Common myeloid progenitor, CD34-positive (primary cell): ENCODE data around the gene FASTKD3.

Source experiments
- CTCF ChIA-PET: fragments of 350-600 bp; sonication (Branson Sonifier 250); formaldehyde crosslinking; loops from one replicate; lab custom pipeline; 2021; ENCODE audit warnings: antibody characterized with exemption; lab: Charles Lee
- POLR2A ChIA-PET: fragments of 350-600 bp; sonication (Branson Sonifier 250); formaldehyde crosslinking; loops from one replicate; lab custom pipeline; 2021; ENCODE audit warnings: antibody characterized with exemption; lab: Charles Lee
- DNase-seq, 3 donors: peaks; one replicate each; pipeline versions ENCODE4 v3.0.0 to v3.0.0-alpha.2; 2013
- H3K27ac ChIP-seq, 2 experiments: 1 replicate in 1 of 2; 2 replicates in 1 of 2; pipeline ENCODE4 v1.7.0; 2013; ENCODE audit warnings: inconsistent platforms in 2 of 2, low read length in 2 of 2, mild to moderate bottlenecking in 2 of 2, low read depth in 1 of 2, moderate library complexity in 1 of 2; ENCODE audit not compliant: severe bottlenecking in 2 of 2, insufficient read depth in 1 of 2, poor library complexity in 1 of 2
- H3K27me3 ChIP-seq, 5 experiments: replicated peaks in 2 of 5; 1 replicate in 3 of 5; 2 replicates in 2 of 5; pipeline versions ENCODE4 v1.6.1 to v1.7.0; 2013; ENCODE audit warnings: low read length in 4 of 5, mild to moderate bottlenecking in 2 of 5, moderate library complexity in 2 of 5, inconsistent platforms in 1 of 5; ENCODE audit not compliant: insufficient read depth in 5 of 5, control insufficient read depth in 4 of 5
- H3K36me3 ChIP-seq, 4 experiments: 1 replicate in 2 of 4; 2 replicates in 2 of 4; pipeline versions ENCODE4 v1.6.1 to v1.7.0; 2013; ENCODE audit warnings: low read length in 3 of 4, control low read depth in 1 of 4, mild to moderate bottlenecking in 1 of 4; ENCODE audit not compliant: control insufficient read depth in 4 of 4, insufficient read depth in 4 of 4
- H3K4me1 ChIP-seq, 4 experiments: 1 replicate in 3 of 4; 2 replicates in 1 of 4; pipeline versions ENCODE4 v1.6.1 to v1.7.1; 2013; ENCODE audit warnings: low read length in 3 of 4, mild to moderate bottlenecking in 3 of 4, control low read depth in 1 of 4, inconsistent platforms in 1 of 4, moderate library complexity in 1 of 4; ENCODE audit not compliant: control insufficient read depth in 4 of 4, insufficient read depth in 4 of 4; ENCODE audit errors: control extremely low read depth in 1 of 4
- H3K4me3 ChIP-seq, 7 experiments: 1 replicate in 4 of 7; 2 replicates in 3 of 7; pipeline versions ENCODE4 v1.5.1 to v1.7.0; 2013; ENCODE audit warnings: mild to moderate bottlenecking in 7 of 7, low read length in 6 of 7, moderate library complexity in 6 of 7, inconsistent platforms in 2 of 7, low read depth in 2 of 7, control low read depth in 1 of 7; ENCODE audit not compliant: insufficient read depth in 4 of 7, control insufficient read depth in 1 of 7; ENCODE audit errors: extremely low read depth in 1 of 7
- H3K9me3 ChIP-seq, 5 experiments: 1 replicate in 4 of 5; 2 replicates in 1 of 5; pipeline versions ENCODE4 v1.6.1 to v1.7.1; 2013; ENCODE audit warnings: low read length in 4 of 5, mild to moderate bottlenecking in 2 of 5, inconsistent platforms in 1 of 5, low read depth in 1 of 5, moderate library complexity in 1 of 5; ENCODE audit not compliant: control insufficient read depth in 4 of 5, insufficient read depth in 2 of 5; ENCODE audit errors: control extremely low read depth in 1 of 5
- WGBS: methylation state at CpG from one replicate; pipeline ENCODE4 v1.1.5; 2013; ENCODE audit not compliant: insufficient coverage; 5-methylcytosine and 5-hydroxymethylcytosine counted together

The FASTKD3 gene

DNA sequence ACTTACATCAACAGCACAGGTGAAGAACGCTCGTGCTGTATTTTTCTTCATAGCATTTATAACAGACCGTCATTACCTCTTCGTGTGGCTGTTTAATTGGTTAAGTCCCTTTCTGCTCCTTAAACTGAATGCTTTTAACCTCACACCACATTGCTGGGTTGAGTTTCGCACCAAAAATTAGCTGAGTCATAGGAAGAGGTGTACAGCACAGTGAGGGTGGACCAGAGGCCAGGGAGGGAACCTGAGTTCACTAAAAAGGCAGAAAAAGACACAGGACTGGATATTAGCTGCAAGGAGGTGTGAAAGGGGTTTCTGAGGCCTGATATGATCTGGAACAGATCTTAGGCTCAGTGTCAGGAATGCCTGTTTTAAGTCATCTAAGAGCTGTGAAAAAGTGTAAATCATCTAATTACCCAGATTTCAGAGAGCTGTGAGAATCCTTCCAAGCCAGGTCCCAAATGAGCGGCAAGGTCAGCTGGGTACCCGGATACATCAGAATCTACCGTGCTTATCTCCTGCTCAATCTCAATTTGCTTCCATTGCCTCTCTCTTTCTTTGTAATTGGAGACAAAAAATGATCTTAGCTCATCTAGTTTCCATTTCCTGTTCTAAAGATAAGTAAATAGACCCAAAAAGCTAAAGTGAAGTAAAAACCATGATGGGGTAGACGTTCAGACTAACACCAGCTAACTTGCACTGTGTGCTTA is 10.8 kb downstream of the FASTKD3 start:
- Histone ChIP-seq H3K9me3 (no peaks in the 10 kb centered on the region), H3K27ac (no peak overlapping the region), H3K27me3 (peaks cover 0 to 3% (median 0%) of the 10 kb centered on the region in 5 experiments), H3K4me1 (peaks cover 3 to 15% (median 13%) of the 10 kb centered on the region in 4 experiments), H3K36me3 (peaks cover 6 to 39% (median 24%) of the 10 kb centered on the region in 4 experiments), H3K4me3 (peak overlapping the region in 1 of 7 experiments; percentile 3)
- ChIA-PET CTCF (interaction anchor here (0.6 to 2.8 kb wide), 5 partner anchors 10 to 599 kb away, joined by 3 to 9 read pairs (median 6); partner anchors contain the start of genes FASTKD3 and MTRR), POLR2A (interaction anchor here (1.0 kb wide), 1 partner anchor 11 kb away, joined by 4 read pairs; the partner anchor contains the start of genes FASTKD3 and MTRR)
- WGBS = 30% methylated on average over 7 of the region's 9 CpGs
- peak; percentile 32 to 80 (median 75) for DNase-seq

DNA sequence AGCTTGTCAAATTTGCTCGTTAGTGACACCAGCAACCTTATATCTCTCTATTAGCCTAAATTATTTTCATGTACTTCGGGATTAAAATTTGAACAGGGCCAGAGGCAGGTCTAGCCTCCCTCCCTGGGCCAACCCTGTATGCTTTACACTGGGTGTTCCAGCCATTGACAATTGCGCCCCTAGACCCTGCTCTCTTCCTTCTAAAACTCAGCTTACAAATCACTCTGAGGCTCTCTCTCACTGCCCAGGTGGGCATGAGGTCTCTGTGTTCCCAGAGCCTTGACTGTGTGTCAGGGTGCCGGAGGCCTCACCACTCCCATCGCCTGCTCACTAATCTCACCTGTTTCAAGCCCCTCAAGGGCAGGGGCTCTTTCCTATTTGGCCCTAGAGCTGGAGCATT is 11.5 kb downstream of the FASTKD3 start:
- DNase-seq = no peak
- Histone ChIP-seq H3K4me1 (peaks cover 3 to 15% (median 13%) of the 10 kb centered on the region in 4 experiments), H3K4me3 (no peak overlapping the region), H3K9me3 (no peaks in the 10 kb centered on the region), H3K36me3 (peaks cover 6 to 32% (median 20%) of the 10 kb centered on the region in 4 experiments), H3K27ac (no peak overlapping the region), H3K27me3 (peaks cover 0 to 3% (median 0%) of the 10 kb centered on the region in 5 experiments)
- ChIA-PET CTCF (interaction anchor here (1.0 to 2.8 kb wide), 8 partner anchors 11 to 598 kb away, joined by 3 to 9 read pairs (median 4); partner anchors contain the start of genes FASTKD3 and MTRR), POLR2A (interaction anchor here (0.6 kb wide), 1 partner anchor 10 kb away, joined by 3 read pairs; no protein-coding TSS in a partner anchor)
- 79% methylated on average over 5 of the region's 5 CpGs for WGBS

DNA sequence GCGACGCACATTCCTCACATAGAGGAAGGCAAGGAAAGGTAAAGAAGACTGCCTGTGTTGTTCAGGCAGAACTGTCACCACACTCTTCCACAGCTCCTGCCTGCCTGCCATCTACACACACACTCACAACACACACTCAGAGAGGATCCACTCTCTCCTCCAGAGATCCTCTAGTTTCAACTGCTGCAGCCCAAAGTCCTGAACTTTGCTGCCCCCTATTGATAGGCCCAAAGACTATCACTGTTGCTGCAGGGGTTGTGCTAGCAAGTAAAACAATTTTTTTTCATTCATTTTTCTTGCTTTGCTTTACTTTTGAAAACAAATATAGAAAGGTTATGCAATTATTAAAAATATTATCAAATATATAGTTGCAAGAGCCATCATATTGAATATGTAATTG is 12.0 kb downstream of the FASTKD3 start:
- ChIA-PET CTCF (interaction anchor here (0.5 to 2.8 kb wide), 9 partner anchors 10 to 868 kb away, joined by 3 to 9 read pairs (median 4); partner anchors contain the start of genes FASTKD3 and MTRR), POLR2A (interaction anchor here (0.6 kb wide), 1 partner anchor 11 kb away, joined by 3 read pairs; no protein-coding TSS in a partner anchor)
- Histone ChIP-seq H3K4me3 (no peak overlapping the region), H3K27ac (no peak overlapping the region), H3K9me3 (no peaks in the 10 kb centered on the region), H3K4me1 (peaks cover 3 to 15% (median 13%) of the 10 kb centered on the region in 4 experiments), H3K36me3 (peaks cover 4 to 28% (median 16%) of the 10 kb centered on the region in 4 experiments), H3K27me3 (peaks cover 0 to 3% (median 0%) of the 10 kb centered on the region in 5 experiments)
- no CpG with 5 or more reads among the region's 2 CpGs for WGBS
- DNase-seq = peak; percentile 53 to 80 (median 76)

DNA sequence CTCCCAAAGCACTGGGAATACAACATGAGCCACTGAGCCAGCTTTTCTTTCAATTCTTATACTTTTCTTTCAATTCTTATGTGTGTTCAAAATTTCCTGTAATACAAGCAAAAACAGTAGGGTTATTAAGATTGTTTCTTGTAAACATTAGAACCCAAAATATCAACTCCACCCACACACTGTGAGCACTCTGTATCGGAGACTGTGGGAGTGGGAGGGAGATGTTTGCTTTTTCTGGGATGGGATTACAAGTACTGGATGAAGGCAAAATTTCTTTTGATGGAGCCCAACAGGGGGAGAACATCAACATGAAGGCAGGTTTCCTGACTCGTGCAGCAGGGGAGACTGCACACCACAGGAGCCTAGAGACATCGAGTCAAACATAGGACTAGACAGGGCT is 13.2 kb downstream of the FASTKD3 start:
- no peaks in the 10 kb centered on the region for H3K9me3 ChIP-seq
- DNase-seq = no peak
- H3K27ac ChIP-seq = no peak overlapping the region
- ChIA-PET POLR2A (no interaction called here), CTCF (interaction anchor here (0.9 to 2.8 kb wide), 5 partner anchors 9 to 109 kb away, joined by 3 to 9 read pairs (median 4); no protein-coding TSS in a partner anchor)
- peaks cover 0 to 8% (median 3%) of the 10 kb centered on the region in 5 experiments for H3K27me3 ChIP-seq
- H3K4me3 ChIP-seq = no peak overlapping the region
- H3K4me1 ChIP-seq = peaks cover 3 to 21% (median 18%) of the 10 kb centered on the region in 4 experiments
- WGBS = 89% methylated on average over 2 of the region's 3 CpGs
- H3K36me3 ChIP-seq = peaks cover 0 to 19% (median 11%) of the 10 kb centered on the region in 4 experiments

DNA sequence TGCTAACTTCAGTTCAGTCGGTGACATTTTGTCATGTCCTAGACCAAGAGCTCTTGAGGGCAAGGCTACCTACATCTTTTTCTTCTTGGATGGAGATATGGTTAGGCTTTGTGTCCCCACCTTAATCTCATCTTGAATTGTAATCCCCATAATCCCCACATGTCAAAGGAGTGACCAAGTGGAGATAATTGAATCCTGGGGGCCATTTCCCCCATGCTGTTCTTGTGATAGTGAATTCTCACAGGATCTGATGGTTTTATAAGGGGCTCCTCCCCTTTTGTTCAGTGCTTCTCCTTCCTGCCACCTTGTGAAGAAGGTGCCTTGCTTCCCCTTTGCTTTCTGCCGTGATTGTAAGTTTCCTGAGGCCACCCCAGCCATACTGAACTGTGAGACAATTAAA is 15.8 kb downstream of the FASTKD3 start:
- Histone ChIP-seq H3K9me3 (no peaks in the 10 kb centered on the region), H3K36me3 (no peaks in the 10 kb centered on the region), H3K4me1 (peaks cover 0 to 23% (median 18%) of the 10 kb centered on the region in 4 experiments), H3K27me3 (peaks cover 0 to 28% (median 22%) of the 10 kb centered on the region in 5 experiments), H3K4me3 (no peak overlapping the region), H3K27ac (no peak overlapping the region)
- DNase-seq = no peak
- POLR2A ChIA-PET = no interaction called here
- WGBS = 100% methylated on average over 1 of the region's 2 CpGs
- CTCF ChIA-PET = no interaction called here

DNA sequence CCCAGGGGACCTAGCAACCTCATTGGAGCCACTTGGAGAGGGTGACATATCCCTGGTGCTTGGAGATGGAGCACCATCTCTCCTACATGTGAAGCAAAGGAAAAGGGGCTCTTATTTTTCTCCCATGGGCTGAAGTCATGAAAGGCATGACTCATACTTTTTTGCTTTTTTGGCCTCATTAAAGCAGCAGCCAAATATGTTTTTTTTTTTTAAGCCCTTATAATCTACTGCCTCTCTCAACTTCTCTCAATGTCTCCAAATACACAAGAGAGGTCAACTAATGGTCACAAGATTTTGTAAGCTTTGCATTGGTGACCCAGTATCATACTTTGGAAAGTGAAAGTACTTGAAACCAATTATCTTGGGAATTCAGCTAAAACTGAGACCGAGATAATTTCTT is 16.3 kb downstream of the FASTKD3 start:
- ChIA-PET CTCF (interaction anchor here (1.5 kb wide), 1 partner anchor 14 kb away, joined by 3 read pairs; no protein-coding TSS in a partner anchor), POLR2A (no interaction called here)
- Histone ChIP-seq H3K27ac (no peak overlapping the region), H3K27me3 (peaks cover 0 to 30% (median 24%) of the 10 kb centered on the region in 5 experiments), H3K4me3 (no peak overlapping the region), H3K9me3 (no peaks in the 10 kb centered on the region), H3K4me1 (peaks cover 0 to 19% (median 14%) of the 10 kb centered on the region in 4 experiments), H3K36me3 (no peaks in the 10 kb centered on the region)
- DNase-seq = peak in 2 of 3 donors; percentile 15 to 22
- 100% methylated on average over 1 of the region's 1 CpG for WGBS
